ENCODE measurements around the gene TSPAN15.

- no peak for TF ChIP-seq CTCF (IDR thresholded peaks at IDR 0.05)
- TF ChIP-seq POLR2AphosphoS5 (IDR thresholded peaks at IDR 0.05), result no peak
Observed at GRCh38 chr10:69403066-69403465, 48.2 kb upstream of the TSPAN15 start.

Data from breast epithelium (tissue), 3 donors.